Raji (cell line): ENCODE data around the gene MALT1.

ENCODE experiments used
- POLR2A ChIP-seq: IDR thresholded peaks from 2 replicates; pipeline ENCODE4 v1.6.1; 2011; ENCODE audit warnings: low read depth, low read length, control low read depth; ENCODE audit not compliant: insufficient read depth

Gene MALT1

GRCh38 chr18:58793361-58793760 is 122.1 kb downstream of the MALT1 start:
- TF ChIP-seq POLR2A, result no peak

- TF ChIP-seq POLR2A, result no peak
Measured at GRCh38 chr18:58796220-58796619, 125.0 kb downstream of the MALT1 start.

GRCh38 chr18:58800582-58800981 is 129.3 kb downstream of the MALT1 start:
- TF ChIP-seq POLR2A, result no peak

GRCh38 chr18:58802959-58803358 is 131.7 kb downstream of the MALT1 start:
- TF ChIP-seq POLR2A, result no peak

GRCh38 chr18:58803978-58804377 is 132.7 kb downstream of the MALT1 start:
- TF ChIP-seq POLR2A, result no peak
